Suprapubic skin (tissue), 4 donors: Measurements from ENCODE around the gene CFAP45. TPM values are rescaled to one million over a fixed set of nuclear protein-coding genes. Genes with fewer than 3 reads are reported as not detected.
A peak's percentile ranks its signal among the peaks of the same experiment; 100 is the strongest.

Source experiments
- DNase-seq, 2 donors: peaks; one replicate each; pipeline ENCODE4 v3.0.0-alpha.2; 2019; ENCODE audit warnings: low spot score in 2 of 2
- H3K27ac ChIP-seq: fragments of 200-600 bp; sonication (generic); one replicate; pipeline ENCODE4 v1.5.1; 2019
- H3K27me3 ChIP-seq: fragments of 200-600 bp; sonication (generic); one replicate; pipeline ENCODE4 v1.5.1; 2019
- H3K36me3 ChIP-seq: fragments of 200-600 bp; sonication (generic); one replicate; pipeline ENCODE4 v1.5.1; 2019
- H3K4me1 ChIP-seq: fragments of 200-600 bp; sonication (generic); one replicate; pipeline ENCODE4 v1.5.1; 2019
- H3K4me3 ChIP-seq: fragments of 200-600 bp; sonication (generic); one replicate; pipeline ENCODE4 v1.5.1; 2019; ENCODE audit warnings: mild to moderate bottlenecking
- H3K9me3 ChIP-seq: fragments of 200-600 bp; sonication (generic); one replicate; pipeline ENCODE4 v1.5.1; 2019
- CTCF ChIP-seq, 2 donors: fragments of 200-600 bp in 1 of 2; fragments of 450-650 bp in 1 of 2; sonication (generic) in 1 of 2; IDR thresholded peaks; one replicate each; pipeline ENCODE4 v1.5.1; 2016 to 2019; ENCODE audit warnings: antibody characterized with exemption in 2 of 2, mild to moderate bottlenecking in 1 of 2, moderate library complexity in 1 of 2
- EP300 ChIP-seq: sonication (generic); formaldehyde crosslinking; IDR thresholded peaks from one replicate; pipeline ENCODE4 v1.6.1; 2017; ENCODE audit warnings: antibody characterized with exemption
- POLR2A ChIP-seq, 2 donors: fragments of 450-650 bp; IDR thresholded peaks; one replicate each; pipeline ENCODE4 v1.6.1; 2017; ENCODE audit warnings: antibody characterized with exemption in 2 of 2, mild to moderate bottlenecking in 2 of 2, moderate library complexity in 2 of 2
- POLR2AphosphoS5 ChIP-seq, 3 donors: sonication (generic); formaldehyde crosslinking; IDR thresholded peaks; one replicate each; pipeline ENCODE4 v1.6.1; 2017; ENCODE audit warnings: antibody characterized with exemption in 3 of 3
- WGBS: methylation state at CpG from one replicate; pipeline ENCODE4 v1.1.5; 2018; 5-methylcytosine and 5-hydroxymethylcytosine counted together
- total RNA-seq, 4 donors: library from RNA; depleted of rRNA; stranded (reverse); fragments of >200 nt; gene quantifications; one replicate each; pipeline ENCODE4 v1.1.0, GENCODE V29; 2016

CFAP45 gene
- total RNA-seq, 4 donors from 2014 or later: 0.78 to 2.1 (median 1.6) TPM

DNA sequence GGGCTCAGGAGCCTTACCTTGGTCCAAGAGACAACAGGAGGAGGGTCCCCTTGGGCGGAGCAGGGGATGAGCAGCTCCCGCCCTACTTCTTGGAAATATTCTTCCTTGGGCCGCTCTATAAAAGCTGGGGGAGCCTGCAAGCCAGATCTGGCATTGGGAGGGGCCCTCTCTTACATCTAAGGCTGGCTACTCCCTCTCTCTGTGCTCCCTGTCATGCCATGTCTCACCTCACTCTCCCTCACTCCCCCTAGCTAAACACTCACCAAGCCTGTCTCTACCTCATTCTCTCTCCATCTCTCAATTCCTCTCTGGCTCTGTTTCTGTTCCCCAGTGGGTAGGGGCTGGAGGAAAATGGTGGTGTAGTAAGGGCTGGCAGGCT lies 31.8 kb upstream of the CFAP45 start:
- H3K27me3 ChIP-seq: no peaks in the 10 kb centered on the region
- no peak for DNase-seq
- TF ChIP-seq CTCF (IDR thresholded peaks at IDR 0.05): no peak
- no peak for TF ChIP-seq EP300
- no peak for TF ChIP-seq POLR2AphosphoS5 (IDR thresholded peaks at IDR 0.05)
- TF ChIP-seq POLR2A (IDR thresholded peaks at IDR 0.05): no peak
- H3K36me3 ChIP-seq: peaks cover 3% of the 10 kb centered on the region
- H3K4me1 ChIP-seq: peaks cover 55% of the 10 kb centered on the region
- no peak overlapping the region for H3K4me3 ChIP-seq
- no peaks in the 10 kb centered on the region for H3K9me3 ChIP-seq
- no peak overlapping the region for H3K27ac ChIP-seq
- WGBS: 65% methylated on average over 3 of the region's 3 CpGs

DNA sequence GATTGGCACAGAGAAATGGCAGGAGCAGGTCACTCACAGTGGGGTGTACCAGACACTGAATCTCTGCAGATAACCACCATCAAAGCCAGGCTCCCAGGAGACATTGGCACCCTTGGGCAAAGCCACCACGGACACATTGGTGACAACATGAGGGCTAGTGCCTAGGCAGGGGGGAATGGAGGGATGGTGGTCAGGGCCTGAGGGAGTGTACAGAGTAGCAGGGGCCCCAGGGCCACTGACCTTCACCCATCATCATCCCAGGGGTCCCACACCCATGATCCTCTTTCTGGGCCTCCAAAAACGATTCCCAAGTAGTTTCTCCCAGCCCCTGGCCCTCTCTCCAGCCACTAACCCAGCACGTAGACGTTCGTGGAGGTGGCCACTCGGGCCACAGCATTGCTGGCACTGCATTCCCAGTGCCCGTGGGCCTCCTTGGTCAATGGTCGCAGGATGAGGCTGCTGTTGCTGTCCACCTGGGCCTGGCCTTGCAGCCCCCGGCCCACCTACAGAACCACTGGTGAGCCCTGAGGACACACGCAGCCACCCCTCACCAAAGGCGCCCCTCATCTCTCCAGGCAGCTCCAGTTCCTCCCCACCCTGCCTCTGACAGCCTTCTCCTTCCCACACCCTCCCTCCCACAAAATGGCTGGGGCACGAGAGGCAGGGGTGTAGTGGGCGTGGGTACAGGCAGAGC lies 31.3 kb upstream of the CFAP45 start:
- peaks cover 50% of the 10 kb centered on the region for H3K4me1 ChIP-seq
- no peak overlapping the region for H3K4me3 ChIP-seq
- DNase-seq: no peak
- H3K27ac ChIP-seq: no peak overlapping the region
- peaks cover 3% of the 10 kb centered on the region for H3K36me3 ChIP-seq
- no peak for TF ChIP-seq POLR2A (IDR thresholded peaks at IDR 0.05)
- no peak for TF ChIP-seq POLR2AphosphoS5 (IDR thresholded peaks at IDR 0.05)
- no peak for TF ChIP-seq EP300
- TF ChIP-seq CTCF (IDR thresholded peaks at IDR 0.05): no peak
- no peaks in the 10 kb centered on the region for H3K9me3 ChIP-seq
- no peaks in the 10 kb centered on the region for H3K27me3 ChIP-seq
- WGBS: 87% methylated on average over 13 of the region's 13 CpGs

- no peak for DNase-seq
- Histone ChIP-seq H3K4me1 (peaks cover 50% of the 10 kb centered on the region), H3K4me3 (no peak overlapping the region), H3K27ac (no peak overlapping the region), H3K9me3 (no peaks in the 10 kb centered on the region), H3K36me3 (peaks cover 3% of the 10 kb centered on the region), H3K27me3 (no peaks in the 10 kb centered on the region)
- 88% methylated on average over 8 of the region's 8 CpGs for WGBS
- TF ChIP-seq POLR2A (IDR thresholded peaks at IDR 0.05) (no peak), POLR2AphosphoS5 (IDR thresholded peaks at IDR 0.05) (no peak), CTCF (IDR thresholded peaks at IDR 0.05) (no peak), EP300 (no peak)
Measured at GRCh38 chr1:159930634-159931033, 30.7 kb upstream of the CFAP45 start.

- Histone ChIP-seq H3K4me1 (peaks cover 52% of the 10 kb centered on the region), H3K27ac (no peak overlapping the region), H3K9me3 (no peaks in the 10 kb centered on the region), H3K36me3 (peaks cover 3% of the 10 kb centered on the region), H3K4me3 (no peak overlapping the region), H3K27me3 (no peaks in the 10 kb centered on the region)
- 78% methylated on average over 3 of the region's 11 CpGs for WGBS
- DNase-seq: no peak
- TF ChIP-seq EP300: no peak
Measured at GRCh38 chr1:159930216-159930615, 30.3 kb upstream of the CFAP45 start.

GRCh38 chr1:159929155-159930051 lies 29.4 kb upstream of the CFAP45 start:
- H3K27me3 ChIP-seq: no peaks in the 10 kb centered on the region
- WGBS: 65% methylated on average over 31 of the region's 48 CpGs
- DNase-seq: no peak
- peak overlapping the region; percentile 19 for H3K27ac ChIP-seq
- peaks cover 52% of the 10 kb centered on the region for H3K4me1 ChIP-seq
- TF ChIP-seq EP300 (no peak), POLR2A (IDR thresholded peaks at IDR 0.05) (no peak), POLR2AphosphoS5 (IDR thresholded peaks at IDR 0.05) (no peak), CTCF (IDR thresholded peaks at IDR 0.05) (no peak)
- H3K4me3 ChIP-seq: peak overlapping the region; percentile 3
- H3K36me3 ChIP-seq: peaks cover 3% of the 10 kb centered on the region
- no peaks in the 10 kb centered on the region for H3K9me3 ChIP-seq
